GM15510 (cell line): ENCODE results near the gene TTC7B.

ENCODE experiments used
- POLR2A ChIP-seq: IDR thresholded peaks from 3 replicates; pipeline ENCODE4 v1.6.1; 2011; ENCODE audit warnings: borderline replicate concordance; ENCODE audit not compliant: insufficient read length; ENCODE audit errors: extremely low read depth

TTC7B gene

GRCh38 chr14:90837355-90837754 is 21.1 kb upstream of the TTC7B start:
- no peak for TF ChIP-seq POLR2A

GRCh38 chr14:90836692-90837063 is 20.4 kb upstream of the TTC7B start:
- TF ChIP-seq POLR2A, result no peak

GRCh38 chr14:90831821-90832220 is 15.6 kb upstream of the TTC7B start:
- TF ChIP-seq POLR2A, result no peak

- TF ChIP-seq POLR2A, result no peak
Observed at GRCh38 chr14:90830931-90831701, 14.9 kb upstream of the TTC7B start.

- TF ChIP-seq POLR2A, result no peak
Observed at GRCh38 chr14:90829677-90830076, 13.4 kb upstream of the TTC7B start.

- TF ChIP-seq POLR2A, result no peak
Observed at GRCh38 chr14:90828642-90829487, 12.6 kb upstream of the TTC7B start.

GRCh38 chr14:90827919-90828610 is 11.8 kb upstream of the TTC7B start:
- peak; percentile 36 for TF ChIP-seq POLR2A

- TF ChIP-seq POLR2A, result no peak
Observed at GRCh38 chr14:90820958-90821357, 4.7 kb upstream of the TTC7B start.

GRCh38 chr14:90819734-90820393 is 3.6 kb upstream of the TTC7B start:
- TF ChIP-seq POLR2A, result no peak

- no peak for TF ChIP-seq POLR2A
Observed at GRCh38 chr14:90818715-90819114, 2.5 kb upstream of the TTC7B start.

- no peak for TF ChIP-seq POLR2A
Observed at GRCh38 chr14:90816681-90817436, 629 bp upstream of the TTC7B start.

- no peak for TF ChIP-seq POLR2A
Observed at GRCh38 chr14:90815572-90815821, 733 bp downstream of the TTC7B start.

- TF ChIP-seq POLR2A, result no peak
Observed at GRCh38 chr14:90814806-90815571, 1.2 kb downstream of the TTC7B start.

- no peak for TF ChIP-seq POLR2A
Observed at GRCh38 chr14:90813442-90813841, 2.8 kb downstream of the TTC7B start.
